ENCODE data around the gene PRKCE. TPM values are rescaled to one million over a fixed set of nuclear protein-coding genes. Genes with fewer than 3 reads are reported as not detected.

The PRKCE gene
- polyA plus RNA-seq, 4 donors: 7.9 to 9.2 (median 8.5) TPM

DNA sequence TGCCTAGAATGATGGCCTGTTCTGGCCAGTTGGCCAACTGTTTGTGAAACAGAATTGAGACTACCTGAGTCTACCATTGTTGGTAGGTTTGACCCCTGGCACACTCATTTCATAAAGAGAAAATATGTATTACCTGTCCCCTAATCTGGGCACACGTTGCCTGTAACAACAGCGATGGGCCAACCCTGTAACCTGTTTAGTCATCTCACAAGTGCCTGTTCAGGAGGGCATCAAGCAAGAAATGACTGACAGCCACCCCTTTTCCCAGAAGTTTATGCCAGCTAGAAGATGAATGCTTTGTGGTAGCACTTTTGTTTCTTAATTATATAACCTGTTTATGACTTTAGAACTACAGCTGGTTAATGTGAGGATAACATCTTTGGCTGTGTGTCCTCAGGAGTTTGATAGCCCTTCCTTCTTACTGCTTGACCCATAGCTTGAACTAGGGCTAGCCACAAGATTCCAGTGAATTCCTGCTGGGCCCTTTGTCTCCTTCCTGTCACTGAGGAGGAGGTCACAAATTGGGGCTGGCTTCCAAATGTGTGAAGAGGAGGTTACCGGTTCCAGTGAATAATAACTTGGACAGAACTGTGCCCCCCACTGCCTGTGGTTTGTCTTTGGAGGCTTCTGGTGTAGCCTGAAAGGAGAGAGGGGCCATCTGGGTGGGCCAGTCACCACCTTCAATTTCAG is 371.8 kb downstream of the PRKCE start:
- no peak for DNase-seq (ENCODE audit: low read depth in 4 of 4, low spot score in 2 of 4)

GRCh38 chr2:46024146-46024779 is 372.8 kb downstream of the PRKCE start:
- DNase-seq (ENCODE audit: low read depth in 4 of 4, low spot score in 2 of 4): no peak

- no peak for DNase-seq (ENCODE audit: low read depth in 4 of 4, low spot score in 2 of 4)
Observed at GRCh38 chr2:46025081-46025480, 373.6 kb downstream of the PRKCE start.

DNA sequence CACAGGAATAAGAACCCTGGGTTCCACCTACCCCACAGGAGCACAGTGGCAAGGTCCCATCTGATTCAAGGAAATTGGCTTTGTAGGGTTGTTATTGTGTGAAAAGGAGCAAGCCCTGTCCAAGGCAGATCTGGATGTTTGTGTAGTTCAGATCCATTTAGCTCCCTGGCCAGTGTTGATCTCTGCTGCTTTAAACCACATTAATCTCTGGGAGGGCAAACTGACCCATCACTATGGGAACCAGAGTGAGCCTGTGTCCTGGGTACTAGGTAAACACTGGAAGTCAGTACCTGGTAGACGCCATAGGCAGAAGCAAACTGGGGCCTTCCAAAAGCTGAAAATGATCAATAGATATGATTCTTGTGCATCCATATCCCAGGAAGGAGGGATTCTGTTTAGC is 374.2 kb downstream of the PRKCE start:
- DNase-seq (ENCODE audit: low read depth in 4 of 4, low spot score in 2 of 4): no peak

DNA sequence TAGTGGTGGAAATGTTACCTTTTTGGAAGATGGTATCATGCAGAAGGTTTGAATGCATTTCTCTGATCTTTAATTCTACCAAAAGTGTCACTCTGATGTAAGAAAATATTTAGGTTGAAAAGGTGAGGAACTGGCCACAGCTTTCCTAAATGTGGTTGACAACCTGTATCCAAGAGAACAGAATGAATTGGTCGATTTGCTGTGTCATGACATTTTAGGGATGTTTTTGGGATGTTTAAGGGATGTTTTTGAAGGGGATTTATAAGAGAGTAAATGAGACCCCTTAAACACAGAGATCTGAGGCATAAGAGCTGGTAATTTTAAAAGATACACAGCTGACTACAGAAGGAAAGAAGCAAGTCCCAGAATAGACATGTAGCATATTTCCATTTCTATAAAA is 375.0 kb downstream of the PRKCE start:
- no peak for DNase-seq (ENCODE audit: low read depth in 4 of 4, low spot score in 2 of 4)

GRCh38 chr2:46029332-46029811 is 377.9 kb downstream of the PRKCE start:
- no peak for DNase-seq (ENCODE audit: low read depth in 4 of 4, low spot score in 2 of 4)

GRCh38 chr2:46030330-46030729 is 378.9 kb downstream of the PRKCE start:
- DNase-seq (ENCODE audit: low read depth in 4 of 4, low spot score in 2 of 4): no peak

DNA sequence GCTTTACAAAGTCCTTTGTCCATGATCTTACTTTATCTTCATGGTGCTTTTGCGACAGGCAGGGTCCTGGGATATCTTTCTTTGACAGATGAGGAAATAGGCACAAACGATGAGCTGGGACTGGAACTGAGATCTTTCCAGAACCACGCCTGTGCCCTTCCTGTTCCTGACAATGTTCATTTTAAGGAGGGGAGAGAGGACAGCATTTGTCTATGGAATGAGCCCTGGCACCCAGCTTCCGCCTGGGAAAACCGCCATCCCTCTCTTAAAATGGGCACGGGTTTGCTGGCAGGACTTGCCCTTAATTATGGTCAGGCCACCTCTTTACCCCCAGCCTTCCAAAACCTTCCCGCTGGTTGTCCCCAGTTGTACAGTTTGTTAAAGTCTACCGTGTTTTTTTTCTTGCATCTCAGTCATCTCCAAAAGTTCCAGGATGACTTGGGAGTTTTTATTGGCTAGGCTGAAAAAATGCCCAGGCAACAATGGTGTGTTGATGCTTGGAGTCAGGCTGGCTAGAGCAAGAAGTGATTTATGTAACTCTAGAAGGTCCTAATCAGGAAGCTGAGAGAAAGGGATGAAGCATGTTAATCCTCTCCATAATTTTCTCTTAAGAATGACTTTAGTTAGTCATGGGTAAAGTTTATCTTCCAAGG is 380.8 kb downstream of the PRKCE start:
- DNase-seq (ENCODE audit: low read depth in 4 of 4, low spot score in 2 of 4): no peak

GRCh38 chr2:46032996-46033395 is 381.5 kb downstream of the PRKCE start:
- DNase-seq (ENCODE audit: low read depth in 4 of 4, low spot score in 2 of 4): no peak

- no peak for DNase-seq (ENCODE audit: low read depth in 4 of 4, low spot score in 2 of 4)
Observed at GRCh38 chr2:46034535-46034934, 383.1 kb downstream of the PRKCE start.

DNA sequence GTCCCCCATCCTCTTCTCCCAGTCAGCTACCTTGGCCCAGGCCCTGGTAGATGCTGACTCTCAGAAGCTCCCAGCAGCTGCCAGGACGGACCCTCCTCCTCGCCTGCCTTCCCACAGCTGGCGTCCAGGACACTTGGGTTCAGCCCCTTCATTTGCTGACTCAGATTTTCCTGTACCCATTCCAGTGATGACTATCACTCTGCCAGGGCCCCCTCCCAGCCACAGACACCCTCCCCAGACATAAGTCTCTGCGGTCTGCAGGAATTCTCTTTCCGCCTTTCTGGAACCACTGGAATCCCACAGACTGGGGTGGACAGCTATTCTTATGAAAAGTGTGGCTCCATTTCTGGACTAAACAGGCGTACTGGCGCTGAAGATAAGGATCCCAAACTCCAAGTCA is 385.5 kb downstream of the PRKCE start:
- no peak for DNase-seq (ENCODE audit: low read depth in 4 of 4, low spot score in 2 of 4)

GRCh38 chr2:46039543-46040303 is 388.2 kb downstream of the PRKCE start:
- no peak for DNase-seq (ENCODE audit: low read depth in 4 of 4, low spot score in 2 of 4)

GRCh38 chr2:46040563-46041155 is 389.2 kb downstream of the PRKCE start:
- no peak for DNase-seq (ENCODE audit: low read depth in 4 of 4, low spot score in 2 of 4)

GRCh38 chr2:46041434-46041833 is 390.0 kb downstream of the PRKCE start:
- no peak for DNase-seq (ENCODE audit: low read depth in 4 of 4, low spot score in 2 of 4)

- DNase-seq (ENCODE audit: low read depth in 4 of 4, low spot score in 2 of 4): no peak
Observed at GRCh38 chr2:46042207-46042637, 390.7 kb downstream of the PRKCE start.

DNA sequence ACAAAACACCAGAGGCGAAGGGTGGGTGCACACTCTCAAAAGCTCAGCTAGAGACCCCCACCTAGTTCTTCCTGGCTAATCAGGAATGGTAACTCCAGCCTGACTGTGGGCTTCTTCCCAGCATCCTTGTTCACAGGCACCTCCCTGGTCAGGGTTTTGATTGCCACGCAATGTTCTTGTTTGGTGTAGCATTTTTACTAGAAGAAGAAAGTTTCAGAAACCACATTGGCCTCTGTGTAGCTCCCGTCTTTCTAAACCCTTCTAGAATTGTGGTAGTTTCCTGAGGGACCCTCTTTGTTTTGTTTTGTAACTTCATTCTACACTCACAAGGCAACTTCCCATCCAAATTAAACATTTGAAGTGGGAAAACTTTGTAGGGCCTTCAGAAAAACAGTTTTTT is 391.2 kb downstream of the PRKCE start:
- DNase-seq (ENCODE audit: low read depth in 4 of 4, low spot score in 2 of 4): no peak

DNA sequence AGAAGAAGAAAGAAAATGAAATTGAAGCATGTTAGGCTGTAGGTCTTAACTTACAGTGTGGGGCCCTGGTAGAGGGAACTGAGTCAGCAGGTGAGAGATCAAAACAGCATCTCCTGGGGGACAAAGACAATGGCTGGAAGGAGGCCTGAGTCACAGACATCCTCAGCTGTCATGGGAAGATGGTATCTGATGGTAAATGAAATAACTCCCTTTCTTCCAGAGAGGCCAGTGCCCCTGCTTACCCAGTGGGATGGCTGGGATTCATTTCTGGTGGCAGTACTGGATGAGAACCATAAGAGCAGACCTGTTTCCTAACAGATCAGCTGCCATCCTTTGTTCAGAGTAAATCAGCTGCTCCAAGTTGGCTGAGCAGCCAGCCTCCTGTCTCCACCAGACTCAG is 394.4 kb downstream of the PRKCE start:
- DNase-seq (ENCODE audit: low read depth in 4 of 4, low spot score in 2 of 4): no peak

- no peak for DNase-seq (ENCODE audit: low read depth in 4 of 4, low spot score in 2 of 4)
Observed at GRCh38 chr2:46047290-46047689, 395.8 kb downstream of the PRKCE start.

- no peak for DNase-seq (ENCODE audit: low read depth in 4 of 4, low spot score in 2 of 4)
Observed at GRCh38 chr2:46048693-46049092, 397.2 kb downstream of the PRKCE start.

DNA sequence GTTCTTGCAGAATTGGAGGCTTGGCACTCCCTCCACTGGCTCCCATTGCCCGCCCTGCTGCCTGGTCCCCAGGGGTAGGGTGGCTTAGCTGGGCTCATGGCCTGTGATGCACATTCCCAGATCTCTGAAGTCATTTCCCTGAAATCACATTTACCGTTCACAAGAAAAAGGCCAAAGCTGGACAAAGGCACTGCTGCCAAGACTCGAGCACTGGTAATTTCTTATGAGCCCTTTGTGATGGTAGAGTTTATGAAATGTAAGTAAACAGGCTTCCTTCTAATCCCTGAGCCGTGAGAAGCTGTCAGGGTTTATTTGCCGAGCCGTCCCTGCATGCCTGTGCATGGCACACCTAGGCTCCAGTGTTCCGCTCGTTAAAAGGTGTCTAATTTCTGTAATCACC is 398.6 kb downstream of the PRKCE start:
- no peak for DNase-seq (ENCODE audit: low read depth in 4 of 4, low spot score in 2 of 4)

GRCh38 chr2:46050489-46050888 is 399.0 kb downstream of the PRKCE start:
- DNase-seq (ENCODE audit: low read depth in 4 of 4, low spot score in 2 of 4): no peak

All from left renal cortex interstitium (tissue), 4 donors.